C1 segment of cervical spinal cord (tissue), 14 donors: ENCODE data around the gene DSPP.

Experiments used
- DNase-seq, 14 donors: peaks; one replicate each; lab custom pipeline; 2025; lab: John Stamatoyannopoulos, UW

DSPP gene

GRCh38 chr4:87631668-87632067 lies 23.3 kb downstream of the DSPP start:
- DNase-seq = peak in 1 of 14 donors; percentile 42

DNA sequence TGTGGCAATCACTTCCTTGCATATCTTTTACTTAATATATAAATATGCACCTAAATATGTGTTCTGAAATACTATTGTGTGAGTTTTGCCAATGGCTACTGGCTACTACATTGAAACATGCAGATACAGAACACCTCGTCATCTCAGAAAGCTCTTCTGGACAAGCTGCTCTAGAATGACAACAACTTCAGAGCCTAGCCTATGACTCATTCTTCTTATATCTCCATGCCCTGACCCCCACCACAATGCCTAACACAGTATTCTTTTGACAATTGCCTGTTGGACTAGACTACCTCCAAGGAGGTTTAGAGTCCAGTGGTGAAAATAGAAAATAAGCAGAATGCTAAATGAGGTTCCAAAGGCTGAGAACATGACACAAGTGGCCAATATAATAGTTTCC lies 24.1 kb downstream of the DSPP start:
- DNase-seq = no peak

- DNase-seq = peak in 1 of 14 donors; percentile 17
Measured at GRCh38 chr4:87633243-87633642, 24.9 kb downstream of the DSPP start.

DNA sequence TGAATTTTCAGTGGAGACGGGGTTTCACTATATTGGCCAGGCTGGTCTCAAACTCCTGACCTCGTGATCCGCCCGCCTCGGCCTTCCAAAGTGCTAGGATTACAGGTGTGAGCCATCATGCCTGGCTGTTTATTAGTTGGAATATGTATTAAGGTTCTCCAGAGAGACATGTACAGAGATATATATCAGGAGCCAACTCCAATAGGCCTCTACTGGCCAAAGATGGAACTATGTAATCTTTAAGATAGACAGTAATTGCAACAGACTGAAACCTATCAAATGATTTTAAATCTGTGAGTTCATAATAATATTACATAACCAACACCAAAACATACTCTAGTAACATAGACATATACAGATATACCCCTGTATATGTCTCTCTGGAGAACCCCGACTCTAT lies 36.0 kb downstream of the DSPP start:
- DNase-seq = no peak

- no peak for DNase-seq
Measured at GRCh38 chr4:87649980-87650379, 41.7 kb downstream of the DSPP start, which contains the start of gene DMP1. Gene DMP1, plus strand, starts transcription at chr4:87650280. Its CDS starts 6,213 bp downstream, at chr4:87656493.

GRCh38 chr4:87650938-87651337 lies 42.6 kb downstream of the DSPP start:
- DNase-seq = no peak

DNA sequence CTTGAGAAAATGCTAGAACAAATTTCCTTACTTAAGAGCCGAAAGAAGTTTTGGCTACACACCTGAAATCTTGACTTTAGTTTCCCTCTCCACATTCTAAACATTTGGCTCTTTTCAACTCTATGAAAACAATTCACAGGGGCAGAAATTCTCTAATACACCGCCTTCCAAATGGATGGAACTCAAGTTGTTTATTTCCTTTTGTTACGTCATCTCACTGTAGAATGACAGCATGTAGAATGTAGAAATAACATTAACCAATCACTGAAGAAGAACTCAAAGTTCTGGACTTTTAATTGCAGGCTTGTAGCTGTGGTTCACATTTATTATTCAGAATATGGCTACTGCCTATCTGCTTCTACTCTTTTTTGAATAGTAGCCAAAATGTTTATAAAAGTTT lies 43.6 kb downstream of the DSPP start:
- no peak for DNase-seq

GRCh38 chr4:87654487-87655044 lies 46.2 kb downstream of the DSPP start:
- no peak for DNase-seq

- no peak for DNase-seq
Measured at GRCh38 chr4:87657525-87657924, 49.2 kb downstream of the DSPP start.

DNA sequence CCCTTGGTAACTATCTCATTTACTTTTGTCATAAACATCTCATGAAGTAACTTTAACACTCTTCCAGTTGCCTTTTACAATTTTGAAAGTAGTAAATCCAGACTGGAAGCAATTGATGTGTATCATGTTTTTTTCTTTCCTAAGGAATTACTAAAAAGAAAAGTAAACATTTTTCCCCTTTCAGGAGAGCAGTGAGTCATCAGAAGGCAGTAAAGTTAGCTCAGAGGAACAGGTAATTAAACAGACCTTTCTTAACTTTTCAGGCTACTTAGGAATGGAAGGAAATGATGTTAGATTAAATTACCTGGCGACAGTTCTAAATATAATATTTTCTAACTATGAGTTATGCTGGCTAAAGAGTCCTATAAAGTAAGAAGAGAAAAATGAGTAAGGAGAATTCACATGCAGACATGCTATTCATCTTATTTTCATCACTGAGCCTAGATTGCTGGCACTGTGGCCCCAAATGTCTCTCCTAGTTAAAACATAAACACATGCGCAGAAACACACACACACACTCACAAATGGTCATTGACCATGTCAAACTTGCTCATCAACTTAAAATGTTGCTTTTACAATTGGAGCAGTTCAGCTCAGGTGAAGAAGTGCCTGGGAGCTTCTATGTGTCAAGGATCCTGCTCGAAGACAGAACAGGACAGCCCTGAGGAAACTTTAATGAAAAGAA lies 51.1 kb downstream of the DSPP start:
- no peak for DNase-seq

GRCh38 chr4:87662871-87663270 lies 54.5 kb downstream of the DSPP start:
- no peak for DNase-seq
